GM23338 (cell line): ENCODE data around the gene LCP1. TPM values are rescaled to one million over a fixed set of nuclear protein-coding genes. Genes with fewer than 3 reads are reported as not detected.

Experiments used
- ATAC-seq: fragments of 200-7000 bp; cut with Tn5 transposase; 3 replicates; pipeline ENCODE4 v1.9.1; 2020
- DNase-seq: peaks from one replicate; pipeline ENCODE4 v3.0.0-alpha.2; 2015; ENCODE audit warnings: low spot score
- H2AFZ ChIP-seq: fragments of 200-600 bp; sonication (generic); 2 replicates; pipeline ENCODE4 v1.8.0; 2016; ENCODE audit warnings: antibody characterized with exemption, mild to moderate bottlenecking, moderate library complexity
- H3F3A ChIP-seq: fragments of 200-600 bp; sonication (generic); replicated peaks from 2 replicates; pipeline ENCODE4 v1.8.0; 2017; ENCODE audit warnings: antibody characterized with exemption, mixed run types, low read depth
- H3K27ac ChIP-seq: fragments of 200-600 bp; sonication (generic); 2 replicates; pipeline ENCODE4 v1.6.1; 2016; ENCODE audit warnings: low read depth
- H3K27me3 ChIP-seq: fragments of 200-600 bp; sonication (generic); 2 replicates; pipeline ENCODE4 v1.8.0; 2016; ENCODE audit warnings: mild to moderate bottlenecking, mixed run types, moderate library complexity; ENCODE audit not compliant: insufficient read depth
- H3K36me3 ChIP-seq: fragments of 200-600 bp; sonication (generic); 2 replicates; pipeline ENCODE4 v1.8.0; 2016; ENCODE audit warnings: mild to moderate bottlenecking; ENCODE audit not compliant: insufficient read depth
- H3K4me1 ChIP-seq: fragments of 200-600 bp; sonication (generic); 2 replicates; pipeline ENCODE4 v1.8.0; 2016; ENCODE audit warnings: mild to moderate bottlenecking, moderate library complexity; ENCODE audit not compliant: insufficient read depth
- H3K4me2 ChIP-seq: fragments of 200-600 bp; sonication (generic); 2 replicates; pipeline ENCODE4 v1.7.1; 2017; ENCODE audit warnings: mixed run types
- H3K4me3 ChIP-seq: fragments of 200-600 bp; sonication (generic); 2 replicates; pipeline ENCODE4 v1.6.1; 2016; ENCODE audit warnings: mixed run types
- H3K79me2 ChIP-seq: fragments of 200-600 bp; sonication (generic); replicated peaks from 2 replicates; pipeline ENCODE4 v1.8.0; 2017; ENCODE audit warnings: mild to moderate bottlenecking; ENCODE audit not compliant: insufficient read depth
- H3K9me2 ChIP-seq: fragments of 200-600 bp; sonication (generic); 2 replicates; pipeline ENCODE4 v1.8.0; 2017; ENCODE audit not compliant: insufficient read depth
- H4K20me1 ChIP-seq: fragments of 200-600 bp; sonication (generic); replicated peaks from 2 replicates; pipeline ENCODE4 v1.8.0; 2017; ENCODE audit warnings: mild to moderate bottlenecking; ENCODE audit not compliant: insufficient read depth
- H3K27ac Mint-ChIP-seq: 2 replicates; pipeline ENCODE4 v1.8.0; 2020; ENCODE audit warnings: inconsistent platforms, mild to moderate bottlenecking, moderate library complexity, mixed read lengths
- H3K27me3 Mint-ChIP-seq: 3 replicates; pipeline ENCODE4 v1.8.0; 2022; ENCODE audit warnings: low read depth, mild to moderate bottlenecking, moderate library complexity, mixed read lengths, inconsistent platforms; ENCODE audit not compliant: insufficient read depth, poor library complexity
- H3K36me3 Mint-ChIP-seq: 3 replicates; pipeline ENCODE4 v1.8.0; 2021; ENCODE audit warnings: low read depth, mild to moderate bottlenecking, inconsistent platforms, moderate library complexity, mixed read lengths
- H3K4me1 Mint-ChIP-seq: 3 replicates; pipeline ENCODE4 v1.8.0; 2020; ENCODE audit warnings: mild to moderate bottlenecking, inconsistent platforms, mixed read lengths
- H3K4me3 Mint-ChIP-seq: 3 replicates; pipeline ENCODE4 v1.8.0; 2021; ENCODE audit warnings: moderate library complexity, mild to moderate bottlenecking, inconsistent platforms, mixed read lengths
- H3K9me3 Mint-ChIP-seq: 3 replicates; pipeline ENCODE4 v1.8.0; 2020; ENCODE audit warnings: moderate library complexity, mild to moderate bottlenecking, inconsistent platforms, mixed read lengths
- CTCF ChIP-seq, 2 experiments: fragments of 200-600 bp in 1 of 2; sonication (generic) in 1 of 2; conservative IDR thresholded peaks; 2 replicates each; pipeline versions ENCODE4 v1.5.1 to v1.6.1; 2016 to 2017; ENCODE audit warnings: antibody characterized with exemption in 2 of 2, low read depth in 2 of 2, mild to moderate bottlenecking in 2 of 2, moderate library complexity in 1 of 2
- EZH2 ChIP-seq: fragments of 200-600 bp; sonication (generic); IDR thresholded peaks from one replicate; pipeline ENCODE4 v1.8.0; 2017; ENCODE audit warnings: antibody characterized with exemption, mild to moderate bottlenecking, low read depth; ENCODE audit not compliant: unreplicated experiment
- NANOG ChIP-seq: IDR thresholded peaks from 2 replicates; pipeline ENCODE4 v1.6.1; 2016; ENCODE audit warnings: antibody characterized with exemption, borderline replicate concordance
- POLR2AphosphoS5 ChIP-seq: IDR thresholded peaks from 2 replicates; pipeline ENCODE4 v1.6.1; 2016; ENCODE audit warnings: antibody characterized with exemption, low read depth
- REST ChIP-seq: IDR thresholded peaks from one replicate; pipeline ENCODE4 v1.6.1; 2018; ENCODE audit warnings: antibody characterized with exemption; ENCODE audit not compliant: unreplicated experiment
- ZNF462 ChIP-seq: fragments of 250-450 bp; sonication (Bioruptor Pico); IDR thresholded peaks from 2 replicates; pipeline ENCODE4 v1.5.0; 2020; ENCODE audit warnings: mild to moderate bottlenecking, moderate library complexity
- polyA plus RNA-seq: library from polyadenylated mRNA; unstranded; fragments of >200 nt; fragmentation: Nextera tagmentation; extraction: Ambion mirVana; gene quantifications from 2 replicates; pipeline ENCODE4 v1.2.1, GENCODE V29; 2016
- total RNA-seq: library from RNA; depleted of rRNA; stranded (reverse); fragments of >200 nt; shearing (Covaris generic); gene quantifications from 2 replicates; pipeline ENCODE4 v1.2.3, GENCODE V29; 2014

The LCP1 gene
- total and polyA plus RNA-seq, 2 experiments from 2014 or later, result 1.9 to 3.4 TPM

- TF ChIP-seq ZNF462 (CRISPR knock-in tag) (no peak), POLR2AphosphoS5 (no peak)
These were observed 70.8 kb downstream of the LCP1 start (continued) for GRCh38 chr13:46111151-46111550.

GRCh38 chr13:46109451-46109850 lies 72.5 kb downstream of the LCP1 start:
- H3K79me2 ChIP-seq, result no peaks in the 10 kb centered on the region
- no peaks in the 10 kb centered on the region for H3K27me3 ChIP-seq
- Mint-ChIP-seq H3K4me3 (no peak overlapping the region), H3K27ac (no peak overlapping the region), H3K36me3 (no peaks in the 10 kb centered on the region), H3K27me3 (peaks cover 3% of the 10 kb centered on the region), H3K4me1 (peaks cover 5% of the 10 kb centered on the region; the same call in 2 of the 3 replicates), H3K9me3 (no peaks in the 10 kb centered on the region)
- DNase-seq (no peak), ATAC-seq (no peak)
- no peak overlapping the region for H3K4me3 ChIP-seq
- H3K9me2 ChIP-seq, result no peaks in the 10 kb centered on the region
- no peaks in the 10 kb centered on the region for H4K20me1 ChIP-seq
- no peaks in the 10 kb centered on the region for H3K4me1 ChIP-seq
- no peak overlapping the region for H3K4me2 ChIP-seq
- no peak overlapping the region for H3K27ac ChIP-seq
- H3F3A ChIP-seq, result no peaks in the 10 kb centered on the region
- no peak overlapping the region for H2AFZ ChIP-seq
- H3K36me3 ChIP-seq, result no peaks in the 10 kb centered on the region
- TF ChIP-seq CTCF (conservative IDR thresholded peaks at IDR 0.05; ENCODE audit: low read depth in 2 of 2), result no peak
- no peak for TF ChIP-seq REST
- TF ChIP-seq NANOG, result no peak
- no peak for TF ChIP-seq POLR2AphosphoS5
- no peak for TF ChIP-seq EZH2
